ENCODE data around the gene MBP.
A peak's percentile ranks its signal among the peaks of the same experiment; 100 is the strongest.
"Not testable (repeated sequence)": the region's sequence is repeated elsewhere in the genome, so short reads cannot be mapped to it uniquely, and the experiment has no call there.

MBP gene

GRCh38 chr18:76997951-76998808 is 134.4 kb downstream of the MBP start:
- no peak for DNase-seq

- DNase-seq, result no peak
These were observed 136.2 kb downstream of the MBP start for GRCh38 chr18:76996429-76996828.

GRCh38 chr18:76995896-76996295 is 136.7 kb downstream of the MBP start:
- no peak for DNase-seq

GRCh38 chr18:76994086-76994654 is 138.4 kb downstream of the MBP start:
- DNase-seq, result no peak

- DNase-seq, result no peak
These were observed 139.0 kb downstream of the MBP start for GRCh38 chr18:76993573-76993972.

GRCh38 chr18:76993085-76993382 is 139.5 kb downstream of the MBP start:
- DNase-seq, result no peak

GRCh38 chr18:76992226-76993084 is 140.1 kb downstream of the MBP start:
- DNase-seq, result no peak

GRCh38 chr18:76991021-76991688 is 141.4 kb downstream of the MBP start:
- no peak for DNase-seq

- not testable (repeated sequence) for DNase-seq
These were observed 142.1 kb downstream of the MBP start for GRCh38 chr18:76990343-76991020.

- no peak for DNase-seq
These were observed 142.9 kb downstream of the MBP start for GRCh38 chr18:76989647-76990190.

GRCh38 chr18:76988827-76989646 is 143.5 kb downstream of the MBP start:
- no peak for DNase-seq

- no peak for DNase-seq
These were observed 144.4 kb downstream of the MBP start for GRCh38 chr18:76988031-76988826.

- no peak for DNase-seq
These were observed 146.2 kb downstream of the MBP start for GRCh38 chr18:76986406-76986805.

GRCh38 chr18:76985951-76986236 is 146.7 kb downstream of the MBP start:
- no peak for DNase-seq

GRCh38 chr18:76985156-76985950 is 147.2 kb downstream of the MBP start:
- DNase-seq, result no peak

- DNase-seq, result no peak
These were observed 148.1 kb downstream of the MBP start for GRCh38 chr18:76984193-76985155.

GRCh38 chr18:76983613-76984051 is 149.0 kb downstream of the MBP start:
- no peak for DNase-seq

GRCh38 chr18:76982841-76983583 is 149.6 kb downstream of the MBP start:
- DNase-seq, result peak; percentile 95
